CD14-positive monocyte (primary cell): ENCODE results near the gene PABPC1L2A. TPM values are rescaled to one million over a fixed set of nuclear protein-coding genes. Genes with fewer than 3 reads are reported as not detected.
"Not testable (repeated sequence)": the region's sequence is repeated elsewhere in the genome, so short reads cannot be mapped to it uniquely, and the experiment has no call there.

ENCODE experiments used
- DNase-seq, 3 donors: peaks; one replicate each; pipeline ENCODE4 v3.0.0-alpha.2; 2011 to 2022
- H2AFZ ChIP-seq: 2 replicates; pipeline ENCODE4 v1.6.0; 2012; ENCODE audit warnings: mild to moderate bottlenecking, low read depth, low read length, inconsistent platforms; ENCODE audit not compliant: insufficient read depth, poor library complexity, severe bottlenecking
- H3K27ac ChIP-seq, 2 donors: 1 replicate in 1 of 2; 2 replicates in 1 of 2; pipeline ENCODE4 v1.5.1; 2012 to 2013; ENCODE audit warnings: low read length in 2 of 2, control low read depth in 1 of 2, inconsistent platforms in 1 of 2, low read depth in 1 of 2, mild to moderate bottlenecking in 1 of 2
- H3K27me3 ChIP-seq, 2 donors: one replicate each; pipeline versions ENCODE4 v1.6.0 to v1.6.1; 2011 to 2013; ENCODE audit warnings: low read length in 2 of 2; ENCODE audit not compliant: control insufficient read depth in 2 of 2, insufficient read depth in 2 of 2
- H3K36me3 ChIP-seq, 2 donors: replicated peaks in 1 of 2; 1 replicate in 1 of 2; 2 replicates in 1 of 2; pipeline versions ENCODE4 v1.5.1 to v1.6.1; 2012 to 2013; ENCODE audit warnings: low read length in 2 of 2, control low read depth in 1 of 2, inconsistent platforms in 1 of 2, mild to moderate bottlenecking in 1 of 2; ENCODE audit not compliant: insufficient read depth in 2 of 2, control insufficient read depth in 1 of 2
- H3K4me1 ChIP-seq, 2 donors: 1 replicate in 1 of 2; 2 replicates in 1 of 2; pipeline versions ENCODE4 v1.5.1 to v1.6.1; 2012 to 2013; ENCODE audit warnings: low read length in 2 of 2, control low read depth in 1 of 2, inconsistent platforms in 1 of 2, mild to moderate bottlenecking in 1 of 2, moderate library complexity in 1 of 2; ENCODE audit not compliant: insufficient read depth in 2 of 2, control insufficient read depth in 1 of 2
- H3K4me2 ChIP-seq: replicated peaks from 2 replicates; pipeline ENCODE3; 2012; ENCODE audit warnings: low read length, moderate library complexity, mild to moderate bottlenecking; ENCODE audit not compliant: poor library complexity, severe bottlenecking; ENCODE audit errors: extremely low read depth
- H3K4me3 ChIP-seq, 3 experiments: fragments of 200-600 bp in 1 of 3; sonication (generic) in 1 of 3; replicated peaks in 1 of 3; 1 replicate in 2 of 3; 2 replicates in 1 of 3; pipeline ENCODE4 v1.5.1; 2011 to 2013; ENCODE audit warnings: low read length in 3 of 3, mild to moderate bottlenecking in 3 of 3, control low read depth in 2 of 3, low read depth in 2 of 3, inconsistent platforms in 1 of 3, moderate library complexity in 1 of 3
- H3K79me2 ChIP-seq: 2 replicates; pipeline ENCODE4 v1.6.0; 2012; ENCODE audit warnings: mild to moderate bottlenecking, control low read depth, inconsistent platforms, low read length, moderate library complexity; ENCODE audit not compliant: insufficient read depth
- H3K9ac ChIP-seq: 2 replicates; pipeline ENCODE4 v1.6.0; 2017; ENCODE audit warnings: low read length, mild to moderate bottlenecking; ENCODE audit not compliant: insufficient read depth, poor library complexity, severe bottlenecking
- H3K9me3 ChIP-seq, 2 donors: replicated peaks in 1 of 2; 1 replicate in 1 of 2; 2 replicates in 1 of 2; pipeline versions ENCODE4 v1.5.1 to v1.6.1; 2012 to 2013; ENCODE audit warnings: low read length in 2 of 2, control low read depth in 1 of 2; ENCODE audit not compliant: control insufficient read depth in 1 of 2, insufficient read depth in 1 of 2
- H4K20me1 ChIP-seq: 2 replicates; pipeline ENCODE4 v1.6.0; 2012; ENCODE audit warnings: mild to moderate bottlenecking, low read length, control low read depth, moderate library complexity; ENCODE audit not compliant: insufficient read depth
- H3K27ac Mint-ChIP-seq, 7 donors: one replicate each; pipeline ENCODE4 v1.8.0; 2020; ENCODE audit warnings: mild to moderate bottlenecking in 7 of 7, mixed read lengths in 7 of 7, moderate library complexity in 6 of 7, inconsistent platforms in 2 of 7
- H3K27me3 Mint-ChIP-seq, 3 donors: one replicate each; pipeline ENCODE4 v1.8.0; 2021 to 2022; ENCODE audit warnings: low read depth in 3 of 3, mild to moderate bottlenecking in 3 of 3, mixed read lengths in 3 of 3, moderate library complexity in 3 of 3, inconsistent platforms in 1 of 3
- H3K36me3 Mint-ChIP-seq, 2 donors: one replicate each; pipeline ENCODE4 v1.8.0; 2020; ENCODE audit warnings: mixed read lengths in 2 of 2, inconsistent platforms in 1 of 2, mild to moderate bottlenecking in 1 of 2
- H3K4me1 Mint-ChIP-seq: one replicate; pipeline ENCODE4 v1.8.0; 2020; ENCODE audit warnings: mild to moderate bottlenecking, mixed read lengths
- H3K4me3 Mint-ChIP-seq, 2 donors: one replicate each; pipeline ENCODE4 v1.8.0; 2020; ENCODE audit warnings: mild to moderate bottlenecking in 2 of 2, mixed read lengths in 2 of 2, moderate library complexity in 1 of 2
- H3K9me3 Mint-ChIP-seq, 7 donors: one replicate each; pipeline ENCODE4 v1.8.0; 2020 to 2022; ENCODE audit warnings: mixed read lengths in 7 of 7, mild to moderate bottlenecking in 6 of 7, moderate library complexity in 6 of 7, inconsistent platforms in 2 of 7
- CTCF ChIP-seq: fragments of 200-600 bp; IDR thresholded peaks from one replicate; pipeline ENCODE4 v1.8.0; 2022; ENCODE audit warnings: antibody characterized with exemption, mild to moderate bottlenecking
- WGBS: methylation state at CpG from one replicate; pipeline ENCODE4 v1.1.5; 2013; ENCODE audit warnings: missing lambda C conversion rate; ENCODE audit not compliant: insufficient coverage; 5-methylcytosine and 5-hydroxymethylcytosine counted together
- intact Hi-C, 2 donors: fragments of 100-400 bp; cut with micrococcal nuclease; formaldehyde crosslinking; loops; one replicate each; pipeline versions ENCODE4 v1.15.0 to v1.15.1; 2023
- polyA plus RNA-seq, 3 donors: library from polyadenylated mRNA; depleted of rRNA in 1 of 3; unstranded in 2 of 3; stranded (reverse) in 1 of 3; fragments of 300-500 nt in 2 of 3; fragments of >200 nt in 1 of 3; fragmentation: Illumina TruSeq in 2 of 3; gene quantifications; 1 replicate in 2 of 3; 2 replicates in 1 of 3; pipeline ENCODE4 v1.2.3, GENCODE V29; 2012 to 2021

The PABPC1L2A gene
- polyA plus RNA-seq, 3 donors, result not detected

- no peaks in the 10 kb centered on the region for H3K79me2 ChIP-seq
- no peak overlapping the region for H2AFZ ChIP-seq
- DNase-seq, result no peak
- no peak overlapping the region for H3K27ac Mint-ChIP-seq
- no peak overlapping the region for H3K27ac ChIP-seq
- no peak overlapping the region for H3K4me3 Mint-ChIP-seq
- H3K36me3 ChIP-seq, result no peaks in the 10 kb centered on the region
- TF ChIP-seq CTCF, result no peak
- H3K36me3 Mint-ChIP-seq, result no peaks in the 10 kb centered on the region
- H3K9ac ChIP-seq, result no peak overlapping the region
- no peaks in the 10 kb centered on the region for H3K9me3 ChIP-seq
- H4K20me1 ChIP-seq, result no peaks in the 10 kb centered on the region
- H3K27me3 ChIP-seq, result no peaks in the 10 kb centered on the region
- WGBS, result no CpG with 5 or more reads among the region's 6 CpGs
- peaks cover 2 to 10% (median 5%) of the 10 kb centered on the region in 7 donors for H3K9me3 Mint-ChIP-seq
- no peak overlapping the region for H3K4me2 ChIP-seq
- no peaks in the 10 kb centered on the region for H3K4me1 Mint-ChIP-seq
- H3K27me3 Mint-ChIP-seq, result peaks cover 2 to 5% (median 2%) of the 10 kb centered on the region in 3 donors
- intact Hi-C loops, result no loop called here
- no peak overlapping the region for H3K4me3 ChIP-seq
- no peaks in the 10 kb centered on the region for H3K4me1 ChIP-seq
Measured at GRCh38 chrX:73126240-73126639, 46.9 kb upstream of the PABPC1L2A start.

- H3K27me3 Mint-ChIP-seq, H3K4me2 ChIP-seq, H3K79me2 ChIP-seq, H3K27me3 ChIP-seq, H3K9ac ChIP-seq, H3K4me1 Mint-ChIP-seq, H3K9me3 ChIP-seq, H3K4me1 ChIP-seq, H3K4me3 ChIP-seq, H4K20me1 ChIP-seq, intact Hi-C loops, H3K27ac Mint-ChIP-seq, DNase-seq, H2AFZ ChIP-seq, H3K36me3 Mint-ChIP-seq, H3K36me3 ChIP-seq, H3K4me3 Mint-ChIP-seq, H3K27ac ChIP-seq: not testable (repeated sequence)
- no CpG with 5 or more reads among the region's 9 CpGs for WGBS
- peaks cover 2 to 22% (median 13%) of the 10 kb centered on the region in 7 donors for H3K9me3 Mint-ChIP-seq
Measured at GRCh38 chrX:73099505-73099904, 20.2 kb upstream of the PABPC1L2A start.

- H3K27me3 ChIP-seq, DNase-seq, H3K4me1 ChIP-seq, intact Hi-C loops, H2AFZ ChIP-seq, H3K79me2 ChIP-seq, H3K9ac ChIP-seq, H3K27ac ChIP-seq, H3K4me3 ChIP-seq, H3K27ac Mint-ChIP-seq, H3K4me1 Mint-ChIP-seq, H4K20me1 ChIP-seq, H3K36me3 Mint-ChIP-seq, H3K9me3 Mint-ChIP-seq, H3K36me3 ChIP-seq, H3K9me3 ChIP-seq, H3K4me2 ChIP-seq, H3K27me3 Mint-ChIP-seq, H3K4me3 Mint-ChIP-seq: not testable (repeated sequence)
- WGBS, result no CpG with 5 or more reads among the region's 1 CpG
Measured at GRCh38 chrX:73086766-73087165, 7.5 kb upstream of the PABPC1L2A start.

- H3K4me1 Mint-ChIP-seq, H3K4me3 ChIP-seq, DNase-seq, H4K20me1 ChIP-seq, H3K4me2 ChIP-seq, H3K79me2 ChIP-seq, H3K27ac ChIP-seq, H3K36me3 ChIP-seq, H3K9me3 ChIP-seq, H2AFZ ChIP-seq, H3K4me3 Mint-ChIP-seq, H3K27ac Mint-ChIP-seq, H3K27me3 ChIP-seq, intact Hi-C loops, H3K4me1 ChIP-seq, H3K36me3 Mint-ChIP-seq, H3K9me3 Mint-ChIP-seq, H3K9ac ChIP-seq: not testable (repeated sequence)
- peaks cover 7 to 12% (median 11%) of the 10 kb centered on the region in 3 donors for H3K27me3 Mint-ChIP-seq
- WGBS, result no CpG with 5 or more reads among the region's 44 CpGs
Measured at GRCh38 chrX:73079884-73080283, 572 bp upstream of the PABPC1L2A start.
